Endometrium (tissue), 2 donors: ENCODE measurements around the gene CDC42EP4.
"Not testable (repeated sequence)": the region's sequence is repeated elsewhere in the genome, so short reads cannot be mapped to it uniquely, and the experiment has no call there.

ENCODE experiments used
- FAIRE-seq: peaks from 2 replicates; lab custom pipeline; 2012; peaks lifted over from hg19 to GRCh38; lab: Jason Lieb, UNC
- donor health status: control.
- donor health status: control.

The CDC42EP4 gene

DNA sequence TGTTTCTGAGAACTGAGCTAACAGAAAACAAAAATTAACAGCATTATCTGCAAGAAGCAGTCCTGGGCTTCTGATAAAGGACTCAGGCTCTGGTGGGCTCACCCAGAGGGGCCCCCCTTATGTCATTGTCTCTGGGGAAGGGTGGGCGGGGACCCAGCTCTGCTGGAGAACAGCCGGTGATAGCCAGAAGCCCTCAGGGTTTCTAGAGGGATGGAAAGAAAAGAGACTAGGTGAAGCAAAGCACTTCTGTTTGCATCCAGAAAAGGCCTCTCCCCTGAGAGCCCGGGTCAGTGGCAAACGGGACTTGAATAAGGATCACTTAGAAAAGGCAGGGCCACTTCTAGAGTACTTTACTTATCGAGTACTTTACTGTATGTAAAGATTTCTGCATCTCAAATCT lies 7.0 kb upstream of the CDC42EP4 start:
- no peak for FAIRE-seq

GRCh38 chr17:73318427-73318813 lies 6.6 kb upstream of the CDC42EP4 start:
- FAIRE-seq = no peak

- no peak for FAIRE-seq
These were observed 6.0 kb upstream of the CDC42EP4 start for GRCh38 chr17:73317513-73318426.

GRCh38 chr17:73316919-73317505 lies 5.2 kb upstream of the CDC42EP4 start:
- FAIRE-seq = no peak

GRCh38 chr17:73315471-73315870 lies 3.7 kb upstream of the CDC42EP4 start:
- no peak for FAIRE-seq

DNA sequence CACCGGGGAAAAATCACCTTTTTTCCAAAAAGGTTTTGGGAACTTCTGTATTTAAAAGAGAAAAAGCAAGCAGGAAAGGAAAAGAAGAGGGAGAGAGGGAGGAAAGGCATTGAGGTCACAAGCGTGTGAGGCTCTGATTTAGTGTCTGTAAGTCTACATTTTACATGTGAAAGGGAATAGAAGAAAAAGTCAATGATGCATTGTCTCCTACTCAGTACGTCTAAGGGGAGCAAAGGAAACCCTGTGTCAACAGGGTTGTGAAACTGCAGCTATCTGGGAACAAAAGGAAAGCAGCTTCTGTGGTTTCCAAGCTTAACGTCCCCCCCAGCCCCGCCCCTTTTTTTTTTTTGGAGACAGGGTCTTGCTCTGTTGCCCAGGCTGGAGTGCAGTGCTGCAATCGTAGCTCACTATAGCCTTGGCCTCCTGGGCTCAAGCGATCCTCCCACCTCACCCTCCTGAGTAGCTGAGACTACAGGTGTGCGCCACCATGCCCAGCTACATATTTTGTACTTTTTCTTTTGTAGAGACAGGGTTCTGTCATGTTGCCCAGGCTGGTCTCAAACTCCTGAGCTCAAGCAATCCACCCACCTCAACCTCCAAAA lies 1.8 kb upstream of the CDC42EP4 start:
- no peak for FAIRE-seq

GRCh38 chr17:73312887-73313286 lies 1.1 kb upstream of the CDC42EP4 start:
- FAIRE-seq = not testable (repeated sequence)

DNA sequence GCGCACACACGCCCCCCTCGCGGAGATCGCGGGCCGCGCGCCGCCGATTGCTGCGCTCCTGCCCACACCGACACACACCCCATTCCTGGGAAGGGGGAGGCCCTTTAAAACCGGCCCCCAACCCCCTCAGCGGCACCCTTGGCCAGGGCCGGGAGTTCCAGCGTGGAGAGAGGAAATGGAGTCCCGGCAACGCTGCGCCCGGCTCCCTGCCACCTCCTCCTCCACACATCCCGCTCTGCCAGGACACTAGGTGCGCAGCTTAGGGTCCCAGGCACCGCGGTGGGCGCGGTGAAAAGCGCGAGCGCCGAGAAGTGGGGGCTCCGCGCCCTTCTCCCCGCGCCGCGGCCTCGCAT lies 397 bp downstream of the CDC42EP4 start:
- FAIRE-seq = no peak

GRCh38 chr17:73309727-73310596 lies 1.8 kb downstream of the CDC42EP4 start:
- FAIRE-seq = no peak

GRCh38 chr17:73308959-73309358 lies 2.8 kb downstream of the CDC42EP4 start:
- not testable (repeated sequence) for FAIRE-seq

GRCh38 chr17:73308017-73308823 lies 3.6 kb downstream of the CDC42EP4 start:
- FAIRE-seq = peak; percentile 73

- FAIRE-seq = no peak
These were observed 4.7 kb downstream of the CDC42EP4 start for GRCh38 chr17:73307130-73307529.

GRCh38 chr17:73305845-73306836 lies 5.7 kb downstream of the CDC42EP4 start:
- FAIRE-seq = no peak

- no peak for FAIRE-seq
These were observed 6.6 kb downstream of the CDC42EP4 start for GRCh38 chr17:73304971-73305812.

- no peak for FAIRE-seq
These were observed 7.4 kb downstream of the CDC42EP4 start for GRCh38 chr17:73304438-73304837.

GRCh38 chr17:73302189-73302588 lies 9.6 kb downstream of the CDC42EP4 start:
- no peak for FAIRE-seq

- FAIRE-seq = no peak
These were observed 10.4 kb downstream of the CDC42EP4 start for GRCh38 chr17:73301369-73301768.

DNA sequence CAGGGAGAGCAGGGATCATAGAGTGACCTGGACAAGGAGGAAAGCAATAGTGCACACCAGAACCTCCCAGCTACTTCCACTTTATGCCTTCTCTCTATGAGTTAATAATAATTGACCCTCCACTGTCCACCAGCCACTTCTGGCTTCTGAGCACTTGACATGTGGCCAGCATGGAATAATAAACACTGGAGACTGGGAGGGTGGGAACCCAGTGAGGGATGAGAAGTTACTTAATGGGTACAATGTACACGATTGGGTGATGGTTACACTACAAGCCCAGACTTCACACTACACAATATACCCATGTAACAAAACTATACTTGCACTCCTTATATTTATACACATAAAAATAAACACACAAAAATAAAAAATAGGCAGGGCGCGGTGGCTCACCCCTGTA lies 11.4 kb downstream of the CDC42EP4 start:
- FAIRE-seq = no peak
